IMR-90 (cell line): Measurements from ENCODE around the gene VPS37C. TPM values are rescaled to one million over a fixed set of nuclear protein-coding genes. Genes with fewer than 3 reads are reported as not detected.
"Not testable (repeated sequence)": the region's sequence is repeated elsewhere in the genome, so short reads cannot be mapped to it uniquely, and the experiment has no call there.

Source experiments
- ATAC-seq: fragments of 200-7000 bp; cut with Tn5 transposase; 2 replicates; pipeline ENCODE4 v1.9.1; 2020; ENCODE audit warnings: low read depth, mild to moderate bottlenecking, moderate library complexity
- BruUV-seq: library from RNA; stranded (reverse); fragments of 400-500 nt; replicated peaks from 2 replicates; lab custom pipeline; 2021; lab: Mats Ljungman, UMichigan
- CTCF ChIA-PET: fragments of 300-600 bp; formaldehyde crosslinking; extraction: SDS; loops from one replicate; lab custom pipeline; 2021; ENCODE audit warnings: antibody characterized with exemption; lab: Yijun Ruan, JAX
- POLR2A ChIA-PET: fragments of 300-600 bp; sonication (Branson Sonifier 250); formaldehyde crosslinking; loops from one replicate; lab custom pipeline; 2022; ENCODE audit warnings: antibody characterized with exemption; ENCODE audit not compliant: unreplicated experiment; lab: Charles Lee
- DNase-seq: peaks from one replicate; pipeline ENCODE4 v3.0.0; 2013
- H2AFZ ChIP-seq: replicated peaks from 2 replicates; pipeline ENCODE3; 2013; ENCODE audit warnings: low read length, mild to moderate bottlenecking; ENCODE audit not compliant: poor library complexity
- H2AK5ac ChIP-seq: 2 replicates; pipeline ENCODE4 v1.6.1; 2013; ENCODE audit warnings: low read depth, low read length, inconsistent platforms
- H2AK9ac ChIP-seq: replicated peaks from 2 replicates; pipeline ENCODE3; 2013; ENCODE audit warnings: mild to moderate bottlenecking, low read depth, low read length, moderate library complexity; ENCODE audit not compliant: poor library complexity
- H2BK120ac ChIP-seq: 2 replicates; pipeline ENCODE4 v1.6.1; 2013; ENCODE audit warnings: low read depth, low read length, inconsistent platforms
- H2BK15ac ChIP-seq: 3 replicates; pipeline ENCODE4 v1.6.1; 2013; ENCODE audit warnings: low read depth, low read length, inconsistent platforms
- H2BK20ac ChIP-seq: 2 replicates; pipeline ENCODE4 v1.6.1; 2013; ENCODE audit warnings: low read depth, mild to moderate bottlenecking, inconsistent platforms, low read length, moderate library complexity
- H2BK5ac ChIP-seq: 2 replicates; pipeline ENCODE4 v1.6.1; 2013; ENCODE audit warnings: mild to moderate bottlenecking, low read depth, low read length, inconsistent platforms; ENCODE audit not compliant: poor library complexity, severe bottlenecking
- H3K14ac ChIP-seq: replicated peaks from 2 replicates; pipeline ENCODE4 v1.6.1; 2013; ENCODE audit warnings: low read depth, low read length, inconsistent platforms
- H3K18ac ChIP-seq: 2 replicates; pipeline ENCODE4 v1.6.1; 2013; ENCODE audit warnings: low read depth, low read length, control low read depth
- H3K23ac ChIP-seq: 2 replicates; pipeline ENCODE4 v1.6.1; 2013; ENCODE audit warnings: low read depth, low read length, inconsistent platforms
- H3K27ac ChIP-seq: 2 replicates; pipeline ENCODE4 v1.5.1; 2013; ENCODE audit warnings: mild to moderate bottlenecking, control low read depth, low read length; ENCODE audit not compliant: insufficient read depth
- H3K27me3 ChIP-seq: 2 replicates; pipeline ENCODE4 v1.6.1; 2013; ENCODE audit warnings: low read length; ENCODE audit not compliant: control insufficient read depth, insufficient read depth
- H3K36me3 ChIP-seq: 2 replicates; pipeline ENCODE4 v1.6.1; 2013; ENCODE audit warnings: low read length, mixed read lengths; ENCODE audit not compliant: control insufficient read depth, insufficient read depth
- H3K4ac ChIP-seq: 2 replicates; pipeline ENCODE4 v1.6.1; 2013; ENCODE audit warnings: low read depth, low read length, inconsistent platforms
- H3K4me1 ChIP-seq: 2 replicates; pipeline ENCODE4 v1.6.1; 2013; ENCODE audit warnings: low read length, mixed read lengths; ENCODE audit not compliant: control insufficient read depth, insufficient read depth
- H3K4me2 ChIP-seq: 2 replicates; pipeline ENCODE4 v1.6.1; 2013; ENCODE audit warnings: low read depth, mild to moderate bottlenecking, control low read depth, low read length, moderate library complexity
- H3K4me3 ChIP-seq: 2 replicates; pipeline ENCODE4 v1.5.1; 2013; ENCODE audit warnings: low read depth, mild to moderate bottlenecking, control low read depth, low read length, moderate library complexity; ENCODE audit not compliant: insufficient read depth
- H3K56ac ChIP-seq: 2 replicates; pipeline ENCODE4 v1.6.1; 2013; ENCODE audit warnings: low read length, inconsistent platforms; ENCODE audit not compliant: insufficient read depth; ENCODE audit errors: extremely low read depth
- H3K79me1 ChIP-seq, 2 experiments: 2 replicates each; pipeline ENCODE4 v1.6.1; 2013; ENCODE audit warnings: low read length in 2 of 2, inconsistent platforms in 1 of 2, low read depth in 1 of 2
- H3K9ac ChIP-seq: 2 replicates; pipeline ENCODE4 v1.6.1; 2013; ENCODE audit warnings: low read depth, low read length, control low read depth
- H3K9me1 ChIP-seq: 2 replicates; pipeline ENCODE4 v1.6.1; 2013; ENCODE audit warnings: low read length, inconsistent platforms; ENCODE audit not compliant: insufficient read depth
- H3K9me3 ChIP-seq: 2 replicates; pipeline ENCODE4 v1.6.1; 2013; ENCODE audit warnings: low read length; ENCODE audit not compliant: control insufficient read depth, insufficient read depth
- H4K20me1 ChIP-seq: 2 replicates; pipeline ENCODE4 v1.6.1; 2013; ENCODE audit warnings: low read length, inconsistent platforms; ENCODE audit not compliant: insufficient read depth
- H4K5ac ChIP-seq: 2 replicates; pipeline ENCODE4 v1.6.1; 2013; ENCODE audit warnings: mild to moderate bottlenecking, low read depth, low read length, control low read depth
- H4K8ac ChIP-seq, 2 experiments: 2 replicates each; pipeline ENCODE4 v1.6.1; 2013; ENCODE audit warnings: low read depth in 2 of 2, low read length in 2 of 2, control low read depth in 1 of 2, inconsistent platforms in 1 of 2
- H4K91ac ChIP-seq: 2 replicates; pipeline ENCODE4 v1.6.1; 2013; ENCODE audit warnings: low read depth, low read length, inconsistent platforms; ENCODE audit not compliant: insufficient read depth
- WGBS, 2 experiments: methylation state at CpG; one replicate each; pipeline versions ENCODE4 v1.1.5 to v1.1.7; 2013; ENCODE audit warnings: missing lambda C conversion rate in 2 of 2; ENCODE audit not compliant: insufficient read length in 1 of 2; ENCODE audit errors: extremely low coverage in 2 of 2; 5-methylcytosine and 5-hydroxymethylcytosine counted together
- dilution Hi-C: fragments of 300-500 bp; cut with HindIII; formaldehyde crosslinking; loops from one replicate; pipeline ENCODE4 v1.14.3; 2018; ENCODE audit warnings: low sequenced_read_pairs; ENCODE audit not compliant: unreplicated experiment
- in situ Hi-C: fragments of 300-500 bp; cut with MboI; formaldehyde crosslinking; loops from 3 replicates; pipeline ENCODE4 v1.14.3; 2019; ENCODE audit warnings: low sequenced_read_pairs, inconsistent platforms, mixed read lengths
- intact Hi-C: fragments of 100-400 bp; cut with micrococcal nuclease; formaldehyde crosslinking; loops from 2 replicates; pipeline ENCODE4 v1.10.0; 2022
- polyA plus RNA-seq, 3 experiments: library from polyadenylated mRNA; depleted of rRNA; stranded (reverse); fragments of >200 nt; gene quantifications; 2 replicates each; pipeline ENCODE4 v1.2.3, GENCODE V29; 2012; ENCODE audit warnings: low replicate concordance in 1 of 3
- total RNA-seq: library from RNA; depleted of rRNA; stranded (reverse); fragments of >200 nt; gene quantifications from 2 replicates; pipeline ENCODE4 v1.2.3, GENCODE V29; 2012

Gene VPS37C
- total and polyA plus RNA-seq, 2 of the 4 experiments (the other 2 are of a cell fraction), result 3.2 to 13.2 TPM

- H3K4me3 ChIP-seq, CTCF ChIA-PET, H2AK5ac ChIP-seq, H3K4me2 ChIP-seq, H3K9me1 ChIP-seq, H2BK5ac ChIP-seq, H3K36me3 ChIP-seq, dilution Hi-C loops, H4K91ac ChIP-seq, DNase-seq, H2AFZ ChIP-seq, H3K9me3 ChIP-seq, intact Hi-C loops, ATAC-seq, H3K56ac ChIP-seq, H2BK20ac ChIP-seq, H4K8ac ChIP-seq, H4K5ac ChIP-seq, H3K4me1 ChIP-seq, H2AK9ac ChIP-seq, H2BK120ac ChIP-seq, H3K23ac ChIP-seq, H2BK15ac ChIP-seq, in situ Hi-C loops, H3K18ac ChIP-seq, H3K79me1 ChIP-seq, H3K27ac ChIP-seq, H3K9ac ChIP-seq, H4K20me1 ChIP-seq, BruUV-seq, H3K27me3 ChIP-seq, H3K4ac ChIP-seq, H3K14ac ChIP-seq: not testable (repeated sequence)
- WGBS, 2 experiments, result no CpG with 5 or more reads among the region's 2 CpGs
- POLR2A ChIA-PET, result interaction anchor here (0.6 kb wide), 1 partner anchor 10 kb away, joined by 3 read pairs; no protein-coding TSS in a partner anchor
These were observed 63.0 kb downstream of the VPS37C start for GRCh38 chr11:61098261-61098660.
